ENCODE results near the gene SYNGR3.

SYNGR3 gene

DNA sequence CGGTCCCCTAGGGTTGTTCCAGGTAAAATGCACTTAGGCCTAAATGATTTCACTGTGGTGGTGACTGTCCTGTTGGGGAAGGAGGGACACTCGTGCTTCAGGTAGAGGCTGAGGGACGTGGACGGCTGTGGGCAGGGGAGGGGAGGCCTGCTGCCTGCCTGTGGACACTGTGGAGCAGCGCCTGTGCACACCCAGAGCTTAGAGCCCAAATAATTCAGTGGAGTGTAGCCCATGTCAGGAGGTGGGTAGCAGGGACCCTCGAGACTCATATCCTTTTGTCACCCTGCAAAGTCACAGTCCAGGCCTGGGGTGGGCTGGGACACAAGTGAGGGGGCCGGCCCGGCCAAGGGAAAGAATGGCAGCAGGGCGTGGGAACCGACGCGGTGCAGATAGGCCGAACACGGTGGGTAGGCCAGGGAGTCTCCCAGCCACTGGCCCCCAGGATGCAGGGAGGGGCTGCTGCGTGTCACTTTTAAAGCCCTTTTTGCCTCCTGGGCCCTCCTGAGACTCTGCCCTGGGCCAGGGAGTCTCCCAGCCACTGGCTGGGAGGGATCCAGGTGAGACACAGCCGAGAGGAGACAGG lies 36.2 kb downstream of the SYNGR3 start:
- H3K4me3 ChIP-seq (ENCODE audit: low read depth, low read length) = no peak overlapping the region
- TF ChIP-seq, protein P1, sequence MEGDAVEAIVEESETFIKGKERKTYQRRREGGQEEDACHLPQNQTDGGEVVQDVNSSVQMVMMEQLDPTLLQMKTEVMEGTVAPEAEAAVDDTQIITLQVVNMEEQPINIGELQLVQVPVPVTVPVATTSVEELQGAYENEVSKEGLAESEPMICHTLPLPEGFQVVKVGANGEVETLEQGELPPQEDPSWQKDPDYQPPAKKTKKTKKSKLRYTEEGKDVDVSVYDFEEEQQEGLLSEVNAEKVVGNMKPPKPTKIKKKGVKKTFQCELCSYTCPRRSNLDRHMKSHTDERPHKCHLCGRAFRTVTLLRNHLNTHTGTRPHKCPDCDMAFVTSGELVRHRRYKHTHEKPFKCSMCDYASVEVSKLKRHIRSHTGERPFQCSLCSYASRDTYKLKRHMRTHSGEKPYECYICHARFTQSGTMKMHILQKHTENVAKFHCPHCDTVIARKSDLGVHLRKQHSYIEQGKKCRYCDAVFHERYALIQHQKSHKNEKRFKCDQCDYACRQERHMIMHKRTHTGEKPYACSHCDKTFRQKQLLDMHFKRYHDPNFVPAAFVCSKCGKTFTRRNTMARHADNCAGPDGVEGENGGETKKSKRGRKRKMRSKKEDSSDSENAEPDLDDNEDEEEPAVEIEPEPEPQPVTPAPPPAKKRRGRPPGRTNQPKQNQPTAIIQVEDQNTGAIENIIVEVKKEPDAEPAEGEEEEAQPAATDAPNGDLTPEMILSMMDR (IDR thresholded peaks at IDR 0.05; ENCODE audit: borderline replicate concordance, insufficient read depth, low read depth, low read length) = no peak

DNA sequence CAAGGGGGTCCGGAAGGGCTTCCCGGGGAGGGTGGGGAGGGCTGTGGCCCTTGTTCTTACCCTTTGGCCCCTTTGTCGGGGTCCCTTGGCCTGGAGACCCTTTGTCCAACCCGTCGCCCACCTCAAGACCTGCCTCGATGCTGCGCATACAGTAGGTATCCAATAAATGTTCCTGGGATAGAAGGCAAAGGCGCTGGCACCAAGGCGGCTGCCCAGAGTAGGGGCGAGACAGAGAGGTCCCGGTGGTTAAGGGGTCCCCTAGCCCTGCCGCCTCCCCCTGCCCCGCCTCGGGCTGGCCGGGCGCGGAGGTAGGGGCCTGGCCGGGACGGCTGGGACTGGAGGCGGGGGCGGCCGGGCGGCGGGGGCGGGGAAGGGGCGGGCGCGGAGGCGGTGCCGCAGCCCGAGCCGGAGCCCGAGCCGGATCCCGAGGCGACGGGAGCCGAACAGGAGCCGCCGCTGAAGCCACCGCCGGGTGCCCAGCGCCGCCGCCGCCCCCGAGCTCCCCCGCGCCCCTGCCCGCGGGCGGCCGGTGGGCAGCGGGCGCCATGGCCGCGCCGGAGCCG lies 36.8 kb downstream of the SYNGR3 start, which contains the start of gene NHERF2:
NHERF2 (plus strand) TSS at position 442 of the 563 bp plus-strand sequence; CDS start at position 546, 104 bp downstream.
- TF ChIP-seq, protein P1 (IDR thresholded peaks at IDR 0.05; ENCODE audit: borderline replicate concordance, insufficient read depth, low read depth, low read length) = no peak
- no peak within 1 kb of the TSS for H3K4me3 ChIP-seq (ENCODE audit: low read depth, low read length)

DNA sequence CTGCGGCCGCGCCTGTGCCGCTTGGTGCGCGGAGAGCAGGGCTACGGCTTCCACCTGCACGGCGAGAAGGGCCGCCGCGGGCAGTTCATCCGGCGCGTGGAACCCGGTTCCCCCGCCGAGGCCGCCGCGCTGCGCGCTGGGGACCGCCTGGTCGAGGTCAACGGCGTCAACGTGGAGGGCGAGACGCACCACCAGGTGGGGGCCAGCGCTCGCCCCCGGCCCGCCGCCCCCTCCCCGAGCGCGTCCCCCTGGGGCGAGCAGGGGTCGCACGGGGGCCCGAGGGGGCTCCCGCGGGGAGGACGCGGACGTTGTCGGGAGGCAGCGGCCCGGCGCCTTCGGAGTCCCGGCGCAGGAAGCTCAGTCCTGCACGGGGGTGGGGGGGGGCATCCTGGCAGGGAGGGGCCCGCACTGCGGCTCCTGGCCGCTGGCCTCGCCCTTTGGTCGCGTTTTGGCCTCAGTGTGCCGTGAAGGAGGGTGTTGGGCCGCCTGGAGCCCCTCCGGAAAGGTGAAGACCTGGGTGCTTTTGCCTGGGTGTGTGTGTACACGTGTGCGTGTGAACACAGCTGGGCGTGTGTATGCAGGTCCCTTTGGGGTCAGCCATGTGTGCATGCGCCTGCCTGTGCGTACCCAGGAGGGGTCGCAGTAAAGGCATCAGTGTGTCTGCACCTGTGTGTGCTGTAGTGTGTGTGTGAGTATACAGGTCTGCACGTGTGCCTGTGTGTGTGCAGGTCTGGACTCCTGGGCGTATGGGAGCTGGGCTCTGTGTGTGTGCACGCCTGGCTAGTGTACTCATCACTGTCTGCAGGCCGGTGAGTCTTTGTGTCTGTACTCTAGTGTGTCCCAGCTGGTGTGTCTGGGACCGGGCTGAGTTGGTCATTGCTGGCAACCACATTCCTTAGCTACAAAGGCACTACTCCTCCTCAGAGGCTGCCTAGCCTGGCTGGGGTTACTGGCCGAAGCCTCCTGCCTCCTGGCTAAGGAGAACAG lies 37.5 kb downstream of the SYNGR3 start:
- H3K4me3 ChIP-seq (ENCODE audit: low read depth, low read length) = no peak overlapping the region
- TF ChIP-seq, protein P1 (IDR thresholded peaks at IDR 0.05; ENCODE audit: borderline replicate concordance, insufficient read depth, low read depth, low read length) = no peak

DNA sequence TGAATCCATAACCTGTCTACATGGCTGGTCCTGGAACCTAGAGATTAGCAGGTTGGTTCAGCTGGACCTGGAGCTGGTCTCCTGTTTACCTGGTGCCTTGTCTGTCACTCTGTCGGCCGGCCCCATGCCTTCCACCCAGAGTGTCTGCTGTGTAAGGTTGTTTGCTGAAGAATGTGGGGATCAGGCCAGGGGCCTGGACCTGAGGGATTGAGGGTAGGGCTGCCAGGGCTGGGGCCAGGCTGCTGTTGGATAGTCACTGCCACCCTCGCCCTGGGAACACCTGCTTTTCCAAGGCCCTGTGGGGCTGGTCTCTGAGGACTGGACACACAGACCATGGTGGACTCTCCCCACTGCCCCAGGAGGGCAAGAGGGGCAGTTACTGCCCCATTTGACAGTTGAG lies 38.4 kb downstream of the SYNGR3 start:
- H3K4me3 ChIP-seq (ENCODE audit: low read depth, low read length) = no peak overlapping the region
- TF ChIP-seq, protein P1 (IDR thresholded peaks at IDR 0.05; ENCODE audit: borderline replicate concordance, insufficient read depth, low read depth, low read length) = no peak

DNA sequence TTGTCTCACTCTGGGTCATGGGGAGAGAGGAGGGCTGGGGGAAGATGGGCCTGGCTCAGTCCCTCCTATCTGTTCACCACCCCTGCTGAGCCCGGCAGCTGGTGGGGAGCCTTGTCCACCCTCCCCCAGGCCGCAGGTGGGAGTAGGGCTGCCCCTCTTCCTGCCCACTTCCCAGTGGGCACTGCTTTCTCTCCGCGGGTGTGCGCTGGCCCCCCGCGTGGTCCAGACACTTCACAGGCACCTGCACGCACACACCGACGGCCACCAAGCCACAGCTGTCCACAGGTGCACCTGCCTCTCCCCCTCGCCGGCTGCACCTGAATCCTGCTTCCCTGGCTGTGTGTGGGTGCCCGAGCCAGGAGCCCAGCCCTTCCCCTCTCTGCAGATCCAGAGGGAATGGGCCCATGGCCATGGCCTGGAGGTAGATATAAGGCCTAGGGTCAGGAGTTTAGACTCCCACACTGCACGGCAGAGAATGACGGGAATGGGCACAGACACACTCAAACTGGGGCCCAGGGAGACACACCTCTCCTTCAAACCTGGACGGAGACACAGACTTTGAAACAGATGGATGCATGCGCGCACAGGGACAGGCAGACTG lies 39.0 kb downstream of the SYNGR3 start:
- TF ChIP-seq, protein P1 (IDR thresholded peaks at IDR 0.05; ENCODE audit: borderline replicate concordance, insufficient read depth, low read depth, low read length) = no peak
- no peak overlapping the region for H3K4me3 ChIP-seq (ENCODE audit: low read depth, low read length)

DNA sequence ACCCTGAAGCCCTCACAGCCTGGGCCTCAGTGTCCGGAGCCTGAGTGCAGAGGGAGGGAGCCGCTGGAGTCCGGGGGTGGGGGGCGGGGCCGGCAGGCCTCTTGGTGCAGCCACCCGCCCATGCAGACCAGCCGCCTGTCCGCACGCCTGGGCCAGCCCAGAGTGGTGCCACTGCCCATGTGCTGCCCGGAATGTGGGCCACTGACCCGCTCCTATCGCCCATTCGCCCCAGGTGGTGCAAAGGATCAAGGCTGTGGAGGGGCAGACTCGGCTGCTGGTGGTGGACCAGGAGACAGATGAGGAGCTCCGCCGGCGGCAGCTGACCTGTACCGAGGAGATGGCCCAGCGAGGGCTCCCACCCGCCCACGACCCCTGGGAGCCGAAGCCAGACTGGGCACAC lies 39.6 kb downstream of the SYNGR3 start:
- TF ChIP-seq, protein P1 (IDR thresholded peaks at IDR 0.05; ENCODE audit: borderline replicate concordance, insufficient read depth, low read depth, low read length) = no peak
- H3K4me3 ChIP-seq (ENCODE audit: low read depth, low read length) = no peak overlapping the region

Data from GM12875 (cell line).